RKO (cell line): ENCODE results near the gene RHOB.
A peak's percentile ranks its signal among the peaks of the same experiment; 100 is the strongest.
"Not testable (repeated sequence)": the region's sequence is repeated elsewhere in the genome, so short reads cannot be mapped to it uniquely, and the experiment has no call there.

Source experiments
- DNase-seq: peaks from one replicate; pipeline ENCODE4 v3.0.0-alpha.2; 2016; ENCODE audit warnings: low spot score

RHOB gene

GRCh38 chr2:20422402-20423271 is 24.2 kb upstream of the RHOB start:
- DNase-seq, result no peak

- no peak for DNase-seq
These were observed 23.5 kb upstream of the RHOB start for GRCh38 chr2:20423359-20423758.

GRCh38 chr2:20423847-20424246 is 23.0 kb upstream of the RHOB start:
- no peak for DNase-seq

- DNase-seq, result no peak
These were observed 22.3 kb upstream of the RHOB start for GRCh38 chr2:20424300-20425290.

GRCh38 chr2:20425371-20425881 is 21.4 kb upstream of the RHOB start:
- no peak for DNase-seq

GRCh38 chr2:20425884-20426283 is 21.0 kb upstream of the RHOB start:
- no peak for DNase-seq

GRCh38 chr2:20427931-20428526 is 18.8 kb upstream of the RHOB start:
- no peak for DNase-seq

GRCh38 chr2:20428717-20429490 is 18.0 kb upstream of the RHOB start:
- DNase-seq, result no peak

GRCh38 chr2:20429528-20429927 is 17.3 kb upstream of the RHOB start:
- DNase-seq, result no peak

- no peak for DNase-seq
These were observed 16.8 kb upstream of the RHOB start for GRCh38 chr2:20430035-20430434.

GRCh38 chr2:20430461-20431300 is 16.2 kb upstream of the RHOB start:
- peak; percentile 47 for DNase-seq

GRCh38 chr2:20431301-20431698 is 15.6 kb upstream of the RHOB start:
- no peak for DNase-seq

- no peak for DNase-seq
These were observed 15.1 kb upstream of the RHOB start for GRCh38 chr2:20431772-20432171.

GRCh38 chr2:20432714-20433113 is 14.2 kb upstream of the RHOB start:
- no peak for DNase-seq

- DNase-seq, result no peak
These were observed 13.6 kb upstream of the RHOB start for GRCh38 chr2:20433249-20433648.

- DNase-seq, result no peak
These were observed 12.8 kb upstream of the RHOB start for GRCh38 chr2:20433946-20434553.

GRCh38 chr2:20434588-20435294 is 12.1 kb upstream of the RHOB start:
- DNase-seq, result no peak

GRCh38 chr2:20435456-20435855 is 11.4 kb upstream of the RHOB start:
- DNase-seq, result not testable (repeated sequence)

GRCh38 chr2:20436716-20437470 is 10.0 kb upstream of the RHOB start:
- DNase-seq, result no peak
